Stimulated activated CD8-positive, alpha-beta memory T cell treated with anti-CD3 and anti-CD28 coated beads, Interleukin-4, amount 100 ng/mL, for 24 hours (primary cell): ENCODE data around the gene MMS19.
"Not testable (repeated sequence)": the region's sequence is repeated elsewhere in the genome, so short reads cannot be mapped to it uniquely, and the experiment has no call there.

Experiments used
- DNase-seq: peaks from one replicate; pipeline ENCODE4 v3.0.0-alpha.2; 2020; ENCODE audit warnings: low read depth

Gene MMS19

DNA sequence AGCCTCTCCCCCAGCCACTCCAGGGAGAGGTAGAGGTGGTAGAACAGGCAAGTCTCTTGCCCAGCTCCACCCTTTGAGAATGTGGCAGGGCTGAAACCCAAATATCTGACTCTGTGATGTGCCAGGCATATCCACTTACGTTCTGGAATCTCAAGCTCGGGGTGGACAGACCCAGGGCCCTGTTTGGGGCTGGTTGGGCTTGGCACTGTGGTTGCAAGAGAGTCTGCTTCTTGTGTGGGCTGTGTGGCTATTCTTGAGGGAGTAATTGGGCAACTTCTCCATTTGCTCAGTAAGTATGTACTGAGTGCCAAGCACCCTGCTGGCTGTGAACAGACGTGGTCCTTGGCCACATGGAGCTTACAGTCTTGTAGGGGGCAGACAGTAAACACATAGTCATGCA is 5.2 kb upstream of the MMS19 start:
- no peak for DNase-seq

DNA sequence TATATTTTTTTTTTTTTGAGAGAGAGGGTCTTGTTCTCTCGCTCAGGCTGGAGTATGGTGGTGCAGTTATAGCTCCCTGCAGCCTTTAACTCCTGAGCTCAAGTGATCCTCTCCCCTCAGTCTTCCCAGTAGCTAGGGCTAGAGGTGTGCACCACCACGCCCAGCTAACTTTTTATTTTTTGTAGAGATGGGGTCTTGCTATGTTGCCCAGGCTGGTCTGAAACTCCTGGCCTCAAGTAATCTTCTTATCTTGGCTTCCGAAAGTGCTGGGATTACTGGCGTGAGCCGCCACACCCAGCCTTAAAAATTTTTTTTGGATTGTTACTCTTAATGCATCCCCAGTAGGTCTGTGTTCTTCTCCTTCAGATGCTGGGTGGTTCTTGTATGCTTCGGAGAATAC is 4.7 kb upstream of the MMS19 start:
- no peak for DNase-seq

DNA sequence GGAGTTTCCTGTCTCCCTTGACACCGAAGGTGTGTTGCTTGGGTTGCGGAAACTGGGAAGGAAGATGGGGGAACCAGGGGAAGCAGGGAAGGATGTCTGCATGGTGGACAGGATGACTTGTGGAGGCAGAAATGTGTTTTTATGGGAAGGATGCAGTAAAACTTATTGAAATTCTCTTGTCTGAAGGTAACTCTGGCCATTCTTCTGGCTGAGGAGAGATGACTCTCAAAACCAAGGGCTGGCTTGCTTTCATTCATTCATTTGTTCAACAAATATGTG is 2.0 kb upstream of the MMS19 start:
- no peak for DNase-seq

DNA sequence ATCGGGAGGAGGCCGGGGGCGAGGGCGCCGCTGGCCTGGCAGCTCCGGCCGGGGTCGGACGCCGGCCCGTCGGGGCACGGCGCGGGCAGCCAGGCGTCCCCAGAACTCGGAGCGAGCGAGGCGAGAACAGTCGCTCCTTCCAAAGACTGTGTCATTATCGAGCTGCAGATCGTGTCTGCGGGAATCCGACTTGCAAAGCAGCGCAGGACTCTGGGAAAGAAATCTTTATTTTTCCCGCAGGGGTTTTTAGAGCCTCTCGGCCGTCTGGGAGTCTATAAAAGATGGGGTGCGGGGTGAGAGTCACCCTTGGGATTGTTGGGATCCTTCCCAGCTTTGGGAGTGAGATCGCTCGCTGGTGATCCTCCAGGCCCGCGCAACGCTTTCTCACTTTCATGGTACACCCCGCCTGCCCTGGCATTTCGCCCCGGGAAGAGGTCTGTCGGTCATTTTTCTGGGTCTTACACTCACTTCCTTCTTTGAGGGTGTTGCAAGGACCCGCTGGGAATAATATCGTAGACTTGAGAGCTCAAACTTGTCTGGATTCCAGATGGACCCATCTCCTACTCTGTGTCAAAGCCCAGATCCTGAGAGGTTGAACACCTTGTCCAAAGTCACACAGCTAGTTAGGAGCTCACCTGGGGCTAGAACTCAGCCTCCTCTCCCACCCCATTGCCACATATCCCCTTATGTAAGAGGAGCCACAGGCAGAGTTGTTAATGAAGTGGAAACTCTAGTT is 1.5 kb upstream of the MMS19 start:
- DNase-seq, result no peak

DNA sequence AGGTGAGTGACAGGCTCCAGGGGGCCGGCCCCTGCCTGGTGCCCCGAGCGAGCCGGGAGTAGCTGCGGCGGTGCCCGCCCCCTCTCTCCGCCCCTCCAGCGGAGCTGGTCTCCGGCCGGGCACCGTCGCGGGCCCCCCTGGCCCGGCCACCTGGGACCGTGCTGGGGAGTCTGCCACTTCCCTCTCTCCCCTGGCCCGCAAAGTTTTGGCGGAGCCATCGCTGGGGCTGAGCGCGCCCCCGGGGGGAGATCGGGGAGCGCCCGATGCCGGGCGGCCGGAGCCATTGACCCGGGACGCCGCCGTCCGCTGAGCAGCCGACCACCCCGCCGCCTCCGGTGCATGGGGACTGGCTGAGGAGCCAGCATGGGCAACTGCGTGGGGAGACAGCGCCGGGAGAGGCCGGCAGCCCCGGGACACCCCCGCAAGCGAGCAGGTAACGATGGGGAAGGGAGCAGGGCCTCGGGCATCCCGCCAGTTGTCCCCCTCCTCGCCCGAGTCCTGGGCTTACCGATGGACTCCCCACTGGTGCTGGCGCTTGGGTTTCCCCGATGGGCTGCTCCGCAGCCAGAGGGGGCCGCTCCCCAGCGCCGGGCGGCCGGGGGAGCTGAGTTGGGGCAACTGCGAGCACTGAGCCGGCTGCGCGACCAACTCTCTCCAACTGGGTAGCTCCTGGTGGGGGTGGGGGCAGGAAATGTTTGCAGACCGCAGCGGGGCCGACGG is 779 bp upstream of the MMS19 start, which contains the start of gene UBTD1:
Gene UBTD1 (plus strand): TSS at position 84 of the 720 bp plus-strand sequence. CDS start 280 bp downstream, at position 364.
- peak; percentile 4 for DNase-seq

DNA sequence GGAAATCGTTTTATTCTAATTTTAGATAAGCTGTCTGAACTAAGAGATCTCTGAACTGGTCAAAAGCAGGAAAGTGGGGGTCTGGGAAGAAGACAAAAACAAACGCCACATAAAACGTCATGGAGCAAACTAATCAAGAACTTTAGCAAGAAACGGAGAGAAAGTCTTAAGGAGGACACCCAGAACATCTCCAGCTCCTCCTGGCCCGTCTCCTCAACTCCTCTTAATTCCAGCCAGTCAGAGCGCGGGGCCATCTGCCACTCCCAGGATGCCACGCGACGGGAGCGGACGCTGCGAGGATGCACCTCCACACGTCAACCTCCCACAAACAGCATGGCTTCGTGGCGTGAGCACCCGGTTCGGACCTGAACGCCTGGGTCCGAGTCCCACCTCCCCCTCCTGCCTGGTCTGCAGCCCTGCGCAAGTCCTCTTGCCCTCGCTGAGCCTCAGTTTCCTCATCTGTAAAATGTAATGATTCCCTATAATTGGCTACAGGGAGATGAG is 598 bp downstream of the MMS19 start:
- peak; percentile 66 for DNase-seq

DNA sequence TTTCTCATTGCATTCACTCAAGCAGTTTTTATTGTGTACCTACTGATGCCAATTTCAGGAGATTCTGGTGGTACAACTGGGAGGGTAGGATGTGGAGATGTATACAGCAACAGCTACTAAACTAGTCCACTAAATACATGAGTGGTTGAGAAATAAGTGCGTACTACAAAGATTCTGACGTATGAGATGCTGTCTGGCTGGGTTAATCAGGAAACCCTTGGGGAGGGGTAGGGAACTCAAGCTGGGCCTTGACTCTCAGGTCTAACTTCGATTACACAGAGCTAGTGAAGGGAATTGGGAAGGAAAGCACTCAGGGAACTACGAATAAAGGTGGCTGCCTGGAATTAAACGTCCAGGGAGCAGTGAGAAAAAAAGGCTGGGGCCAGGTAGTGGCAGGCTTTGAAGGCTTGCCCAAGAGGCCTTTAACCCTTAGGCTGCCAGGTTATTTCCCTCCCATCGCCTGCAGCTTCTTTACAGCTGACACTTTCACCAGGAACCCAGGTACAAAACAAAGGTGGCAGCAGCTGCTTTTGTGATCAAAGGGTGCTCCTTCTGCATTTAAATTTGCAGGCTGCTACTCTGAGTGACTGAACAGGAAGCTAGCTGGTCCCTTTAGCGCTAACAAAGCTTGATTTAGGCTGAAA is 3.2 kb downstream of the MMS19 start:
- DNase-seq, result no peak

DNA sequence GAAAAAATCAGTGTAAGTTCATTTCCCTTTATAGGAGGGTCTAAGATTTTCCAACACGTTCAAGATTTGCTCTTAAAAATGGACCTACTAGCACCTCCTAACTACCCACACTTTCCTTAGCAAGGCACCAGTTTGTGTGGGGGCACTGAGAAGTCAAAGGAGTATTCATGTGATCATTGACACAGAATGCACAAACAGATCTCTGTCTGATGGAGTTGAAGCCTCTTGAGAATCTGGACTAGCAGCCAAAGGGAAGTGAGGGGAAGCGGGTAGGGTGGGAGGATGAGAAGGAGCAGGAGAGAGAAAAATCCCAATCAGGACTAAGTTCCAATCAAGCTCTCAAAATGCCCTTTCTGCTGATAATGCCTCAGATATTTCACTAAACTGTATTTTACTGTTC is 4.1 kb downstream of the MMS19 start:
- no peak for DNase-seq

DNA sequence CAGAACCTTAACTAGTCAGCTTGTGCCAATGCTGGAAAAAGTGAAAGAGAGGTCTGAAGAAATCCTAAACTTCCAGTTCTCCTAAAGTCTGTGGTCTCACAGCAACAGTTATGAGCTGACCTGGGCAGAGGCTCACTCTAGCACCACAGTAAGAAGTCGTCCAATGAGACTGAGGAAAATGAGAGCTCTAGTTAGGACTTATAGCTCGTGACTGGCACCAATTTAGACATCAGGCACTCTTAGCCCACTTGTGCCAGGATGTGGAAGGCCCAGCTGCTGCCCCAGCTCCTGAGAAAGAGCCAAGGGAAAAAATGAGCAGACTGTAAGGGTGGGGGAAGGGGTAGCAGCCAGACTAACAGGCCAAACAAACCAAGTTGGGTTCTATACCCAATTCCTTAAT is 7.6 kb downstream of the MMS19 start:
- no peak for DNase-seq

DNA sequence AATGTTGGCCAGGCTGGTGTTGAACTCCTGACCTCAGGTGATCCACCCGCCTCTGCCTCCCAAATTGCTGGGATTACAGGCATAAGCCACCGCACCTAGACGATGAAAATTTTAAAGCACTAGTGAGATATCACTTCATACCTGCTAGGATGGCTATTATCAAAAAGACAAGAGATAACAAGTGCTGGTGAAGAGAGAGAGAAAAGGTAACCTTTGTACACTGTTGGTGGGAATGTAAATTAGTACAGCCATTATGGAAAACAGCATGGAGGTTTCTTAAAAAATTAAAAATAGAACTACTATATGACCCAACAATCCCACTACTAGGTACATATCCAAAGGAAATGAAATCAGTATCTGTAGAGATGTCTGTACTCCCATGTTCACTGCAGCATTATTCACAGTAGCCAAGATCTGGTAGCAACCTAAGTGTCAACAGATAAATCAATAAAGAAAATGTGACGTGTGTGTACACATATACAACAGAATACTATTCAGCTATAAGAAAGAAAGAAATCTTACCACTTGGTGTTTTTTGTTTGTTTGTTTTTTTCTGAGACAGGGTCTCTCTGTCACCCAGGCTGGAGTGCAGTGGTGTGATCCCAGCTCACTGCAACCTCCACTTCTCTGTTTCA is 12.5 kb downstream of the MMS19 start:
- no peak for DNase-seq

DNA sequence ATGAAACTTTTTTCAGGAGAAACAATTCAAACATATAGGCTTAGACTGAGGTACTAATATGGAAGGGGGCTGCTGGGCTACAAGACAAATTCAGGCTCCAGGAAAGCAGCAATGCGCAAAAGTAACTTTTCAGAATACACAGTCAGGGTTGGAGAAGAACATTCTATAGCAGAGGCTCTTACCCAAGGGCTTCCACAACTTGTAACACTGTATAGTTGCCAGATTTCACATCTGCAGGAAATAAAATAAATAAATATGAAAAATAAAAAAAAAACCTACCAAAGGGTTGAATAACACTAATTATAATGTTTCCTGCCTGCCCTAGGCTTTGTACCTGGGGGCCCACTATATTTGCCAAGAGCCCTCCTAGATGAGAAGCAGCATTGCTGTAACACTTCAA is 14.3 kb downstream of the MMS19 start:
- no peak for DNase-seq

DNA sequence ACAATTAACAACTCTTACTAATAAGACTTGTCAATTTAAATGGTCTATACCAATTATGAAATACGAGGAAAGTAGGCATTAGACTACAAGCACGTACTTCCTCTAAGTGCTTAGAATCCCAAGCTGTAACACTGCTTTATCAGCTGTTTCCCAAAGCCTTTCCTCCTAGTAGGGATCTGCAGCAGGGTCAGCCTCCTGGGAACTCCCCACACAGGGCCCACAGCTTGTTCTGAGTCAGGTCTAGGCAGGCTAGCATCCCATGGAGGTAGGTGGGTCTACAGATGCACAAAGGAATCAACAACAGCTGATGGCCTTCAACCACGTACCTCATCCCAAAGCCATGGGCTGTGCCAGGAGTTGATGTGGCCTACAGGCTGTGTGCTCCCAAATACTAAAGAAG is 14.7 kb downstream of the MMS19 start:
- no peak for DNase-seq

DNA sequence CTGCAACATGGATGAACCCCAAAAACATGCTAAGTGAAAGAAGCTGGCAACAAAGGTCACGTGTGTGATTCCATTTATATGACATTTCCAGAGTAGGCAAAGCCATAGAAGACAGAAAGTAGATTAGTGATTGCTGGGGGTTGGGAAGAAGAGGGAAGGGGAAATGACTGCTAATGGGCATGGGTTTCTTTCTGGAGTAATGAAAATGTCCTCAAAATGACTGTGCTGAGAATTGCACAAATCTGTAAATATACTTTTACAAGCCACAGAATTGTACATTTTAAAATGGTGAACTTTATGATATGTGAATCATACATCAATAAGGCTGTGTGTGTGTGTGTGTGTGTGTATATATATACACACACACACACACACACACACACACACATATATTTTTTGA is 15.8 kb downstream of the MMS19 start:
- DNase-seq, result no peak

DNA sequence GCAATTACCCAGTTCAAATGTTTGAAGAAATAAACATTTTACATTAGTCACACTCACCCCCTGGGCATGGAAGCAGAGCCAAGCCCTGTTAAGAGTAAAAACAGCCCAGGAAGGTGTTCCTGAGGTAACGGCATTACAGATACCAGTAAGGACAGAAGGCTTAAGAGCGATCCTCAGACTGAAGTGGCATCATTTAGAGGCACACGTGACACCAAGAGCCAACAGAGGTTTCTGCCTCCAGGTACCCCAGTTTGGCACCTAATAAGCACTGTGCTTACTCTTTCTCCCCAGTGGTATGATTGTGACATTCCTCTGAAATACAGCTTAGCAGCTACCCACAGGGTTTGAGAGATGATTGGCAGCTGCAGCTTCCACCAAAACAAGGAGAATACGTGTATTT is 17.2 kb downstream of the MMS19 start:
- no peak for DNase-seq

DNA sequence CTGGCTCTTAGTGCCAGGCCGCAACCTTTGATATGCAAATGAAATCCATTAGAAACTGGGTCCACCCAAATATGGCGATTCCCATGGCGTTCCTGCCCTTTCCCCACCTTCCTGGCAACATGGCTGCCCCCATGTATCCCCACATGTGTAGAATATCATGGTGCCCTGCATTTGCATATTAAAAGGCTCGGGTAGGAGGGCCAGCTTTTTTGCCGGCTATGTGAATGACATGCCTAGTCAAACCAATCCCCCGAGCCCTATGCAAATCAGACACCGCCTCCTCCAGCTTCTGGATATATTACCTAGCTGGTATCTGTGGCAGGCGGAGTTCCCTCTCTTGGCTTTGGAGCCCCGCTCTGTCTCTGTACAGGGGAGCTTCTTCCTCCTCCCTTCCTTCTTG is 18.3 kb downstream of the MMS19 start:
- no peak for DNase-seq

DNA sequence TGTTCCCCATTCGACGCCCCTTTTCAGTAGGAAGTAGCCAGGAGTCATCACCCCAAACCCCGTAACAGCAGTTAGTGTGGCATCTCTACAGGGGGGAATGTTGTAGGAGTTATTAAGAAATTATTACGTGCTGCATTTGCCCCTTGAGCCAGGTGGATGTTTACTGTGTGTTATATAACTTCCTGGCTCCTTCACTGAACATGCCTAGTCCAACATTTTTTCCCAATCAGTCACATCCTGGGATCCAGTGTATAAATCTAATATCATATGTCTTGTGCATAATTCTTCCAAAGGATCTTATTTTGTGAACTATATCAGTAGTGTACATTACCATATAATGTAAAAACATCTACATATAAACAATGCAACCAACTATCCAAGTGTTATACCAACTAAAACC is 18.8 kb downstream of the MMS19 start:
- not testable (repeated sequence) for DNase-seq

DNA sequence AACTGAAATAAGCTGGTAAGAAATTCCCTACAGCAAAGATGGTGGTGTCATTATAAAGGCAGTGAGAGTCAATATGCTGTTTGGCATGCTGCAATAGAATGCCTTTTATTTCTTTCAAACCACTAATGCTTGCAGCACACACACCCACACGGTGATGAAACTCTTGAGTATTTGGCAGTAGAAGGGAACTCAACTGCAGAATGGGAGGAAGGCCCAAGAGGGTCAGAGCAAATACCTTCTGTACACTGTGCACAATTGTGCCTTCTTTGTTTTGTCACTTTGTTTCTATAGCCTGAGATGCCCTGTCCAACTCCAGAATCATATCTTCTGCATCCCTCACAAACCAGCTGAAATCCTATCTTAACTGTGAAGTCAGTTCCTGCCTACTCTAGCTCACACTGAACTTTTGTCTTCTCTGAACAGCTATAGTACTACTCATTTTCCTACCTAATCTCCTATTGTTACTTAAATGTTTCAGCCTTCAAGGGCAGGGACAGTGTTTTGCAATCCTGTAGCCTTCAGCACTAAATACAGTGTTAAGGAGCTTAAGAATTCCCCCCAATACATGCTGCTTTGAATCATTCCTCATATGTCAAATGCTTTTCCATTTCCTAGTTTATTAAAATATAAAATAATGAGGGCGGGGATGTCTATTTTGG is 22.2 kb downstream of the MMS19 start:
- no peak for DNase-seq

DNA sequence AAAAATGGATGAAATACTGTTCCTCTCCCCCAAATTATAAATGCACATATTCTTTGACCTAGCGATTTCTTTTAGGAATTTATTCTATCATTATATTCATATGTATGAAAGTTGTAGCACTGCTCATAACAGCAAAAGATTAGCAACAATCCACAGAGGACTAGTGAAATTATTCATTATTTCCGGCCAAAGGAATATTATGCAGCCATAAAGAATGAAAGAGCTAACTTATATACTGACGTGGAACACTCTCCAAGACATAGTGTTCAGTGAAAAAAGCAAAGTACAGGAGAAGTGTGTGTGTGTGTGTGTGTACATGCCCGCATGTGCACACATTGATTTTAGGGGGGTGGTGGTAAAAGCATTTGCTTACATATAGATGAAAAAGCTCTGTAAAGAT is 23.3 kb downstream of the MMS19 start:
- DNase-seq, result no peak

DNA sequence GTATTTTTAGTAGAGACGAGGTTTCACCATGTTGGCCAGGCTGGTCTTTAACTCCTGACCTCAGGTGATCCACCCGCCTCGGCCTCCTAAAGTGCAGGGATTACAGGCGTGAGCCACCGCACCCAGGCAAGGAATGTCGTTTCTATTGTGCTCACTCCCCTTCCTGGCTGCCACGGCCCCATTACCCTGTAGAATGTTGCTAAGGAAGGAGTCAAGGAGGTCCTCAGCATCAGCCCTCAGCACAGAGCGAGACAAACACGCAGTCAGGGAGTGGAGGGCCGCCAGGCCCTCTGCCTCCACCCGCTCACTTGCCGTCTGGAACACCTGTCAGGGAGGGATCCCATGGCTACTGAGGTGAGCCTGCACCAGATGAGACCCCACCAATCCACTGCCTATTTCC is 29.4 kb downstream of the MMS19 start:
- not testable (repeated sequence) for DNase-seq

DNA sequence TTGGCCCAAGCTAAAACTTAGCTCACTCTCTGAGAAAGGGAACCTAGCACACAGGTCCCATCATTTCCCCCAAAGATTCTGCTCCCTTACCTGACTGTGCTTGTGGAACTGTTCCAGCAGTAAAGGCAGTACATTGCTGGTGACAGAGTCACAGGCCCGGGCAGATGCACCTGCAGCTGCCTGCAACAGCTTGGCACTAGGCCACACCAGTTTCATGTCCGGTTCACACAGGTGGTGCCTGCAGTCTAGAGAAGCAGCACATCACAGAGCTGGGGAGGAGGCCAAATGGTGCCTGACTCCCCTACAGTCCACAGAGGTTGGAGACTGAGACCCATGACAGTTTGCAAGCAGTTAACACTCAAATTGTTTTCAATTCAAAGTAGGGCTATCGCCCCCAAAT is 30.1 kb downstream of the MMS19 start:
- no peak for DNase-seq

DNA sequence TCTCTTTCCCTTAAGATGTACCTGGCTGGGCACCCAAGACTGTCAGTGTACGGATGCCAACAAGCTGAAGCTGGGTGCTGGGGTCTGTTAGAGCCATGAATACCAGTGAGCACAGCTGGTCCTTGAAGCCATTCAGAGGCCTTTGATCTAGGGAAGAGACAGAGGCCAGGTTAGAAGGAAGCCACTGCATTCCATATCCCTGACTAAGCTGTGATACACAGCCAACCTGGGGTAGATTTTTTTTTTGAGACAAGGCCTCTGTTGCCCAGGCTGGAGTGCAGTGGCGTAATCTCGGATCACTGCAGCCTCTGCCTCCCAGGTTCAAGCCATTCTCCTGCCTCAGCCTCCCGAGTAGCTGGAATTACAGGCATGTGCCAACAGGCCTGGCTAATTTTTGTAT is 31.5 kb downstream of the MMS19 start:
- DNase-seq, result no peak

DNA sequence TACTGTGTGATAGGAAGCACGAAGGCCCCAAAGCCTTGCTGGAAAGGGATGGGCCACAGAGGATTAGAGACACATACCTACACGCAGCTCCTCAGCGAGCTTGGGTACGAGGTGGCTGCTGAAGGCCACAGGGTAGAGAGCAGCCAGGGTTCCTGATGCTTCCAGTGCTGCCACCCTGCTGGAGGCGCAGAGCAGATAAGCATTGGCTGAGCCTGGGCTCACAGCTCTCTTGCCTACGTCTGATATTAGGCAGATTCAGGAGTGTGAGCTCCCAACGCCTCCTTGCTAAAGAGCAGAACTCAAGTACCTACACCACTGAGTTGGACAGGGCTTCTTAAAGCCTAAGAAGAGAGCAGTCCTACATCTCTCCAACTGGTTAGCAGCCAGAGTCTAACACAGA is 32.2 kb downstream of the MMS19 start:
- DNase-seq, result no peak
